Mesenchymal stem cell (in vitro differentiated cells and primary cell): ENCODE results near the gene TSFM.

ENCODE experiments used
- DNase-seq: peaks from one replicate; pipeline ENCODE4 v3.0.0-alpha.2; 2013
- H2AFZ ChIP-seq: one replicate; pipeline ENCODE4 v1.6.1; 2013; ENCODE audit warnings: low read depth, mild to moderate bottlenecking, control low read depth, inconsistent platforms, low read length, moderate library complexity
- H2AK5ac ChIP-seq: 2 replicates; pipeline ENCODE4 v1.6.1; 2013; ENCODE audit warnings: low read length, moderate library complexity, mild to moderate bottlenecking, inconsistent platforms; ENCODE audit not compliant: severe bottlenecking
- H2BK120ac ChIP-seq: one replicate; pipeline ENCODE4 v1.6.1; 2013; ENCODE audit warnings: low read depth, mild to moderate bottlenecking, inconsistent platforms, low read length, moderate library complexity
- H2BK12ac ChIP-seq, 2 experiments: one replicate each; pipeline ENCODE4 v1.6.1; 2013; ENCODE audit warnings: inconsistent platforms in 2 of 2, low read length in 2 of 2, mild to moderate bottlenecking in 2 of 2, moderate library complexity in 2 of 2, control low read depth in 1 of 2
- H2BK15ac ChIP-seq: one replicate; pipeline ENCODE4 v1.6.1; 2013; ENCODE audit warnings: mild to moderate bottlenecking, low read depth, inconsistent platforms; ENCODE audit not compliant: poor library complexity, severe bottlenecking
- H2BK5ac ChIP-seq: 2 replicates; pipeline ENCODE4 v1.6.1; 2013; ENCODE audit warnings: low read depth, mild to moderate bottlenecking, low read length, control low read depth, inconsistent platforms; ENCODE audit not compliant: poor library complexity, severe bottlenecking
- H3K14ac ChIP-seq, 2 experiments: one replicate each; pipeline ENCODE4 v1.6.1; 2013; ENCODE audit warnings: inconsistent platforms in 2 of 2, low read length in 2 of 2, control low read depth in 1 of 2, mild to moderate bottlenecking in 1 of 2, moderate library complexity in 1 of 2
- H3K18ac ChIP-seq, 2 experiments: one replicate each; pipeline ENCODE4 v1.6.1; 2013; ENCODE audit warnings: inconsistent platforms in 2 of 2, low read length in 2 of 2, control low read depth in 1 of 2, low read depth in 1 of 2, mild to moderate bottlenecking in 1 of 2
- H3K23ac ChIP-seq, 2 experiments: one replicate each; pipeline ENCODE4 v1.6.1; 2013; ENCODE audit warnings: inconsistent platforms in 2 of 2, low read length in 2 of 2, mild to moderate bottlenecking in 2 of 2, moderate library complexity in 2 of 2, control low read depth in 1 of 2
- H3K27ac ChIP-seq: 2 replicates; pipeline ENCODE4 v1.5.1; 2013; ENCODE audit warnings: mild to moderate bottlenecking, moderate library complexity, low read length, control low read depth, inconsistent platforms; ENCODE audit not compliant: poor library complexity, severe bottlenecking
- H3K27me3 ChIP-seq, 2 experiments: 2 replicates each; pipeline versions ENCODE4 v1.6.1 to v1.7.0; 2013; ENCODE audit warnings: low read length in 2 of 2, mild to moderate bottlenecking in 2 of 2, moderate library complexity in 2 of 2, control low read depth in 1 of 2, inconsistent platforms in 1 of 2; ENCODE audit not compliant: control insufficient read depth in 1 of 2, insufficient read depth in 1 of 2
- H3K36me3 ChIP-seq, 2 experiments: 2 replicates each; pipeline versions ENCODE4 v1.6.1 to v1.7.0; 2013; ENCODE audit warnings: low read length in 2 of 2, control low read depth in 1 of 2, inconsistent platforms in 1 of 2, low read depth in 1 of 2, mild to moderate bottlenecking in 1 of 2; ENCODE audit not compliant: insufficient read depth in 2 of 2, control insufficient read depth in 1 of 2
- H3K4ac ChIP-seq, 2 experiments: one replicate each; pipeline ENCODE4 v1.6.1; 2013; ENCODE audit warnings: inconsistent platforms in 2 of 2, low read length in 2 of 2, mild to moderate bottlenecking in 2 of 2, moderate library complexity in 2 of 2, control low read depth in 1 of 2, low read depth in 1 of 2
- H3K4me1 ChIP-seq: 2 replicates; pipeline ENCODE4 v1.6.1; 2013; ENCODE audit warnings: low read depth, low read length, control low read depth; ENCODE audit not compliant: control insufficient read depth, insufficient read depth
- H3K4me2 ChIP-seq: 2 replicates; pipeline ENCODE4 v1.6.1; 2013; ENCODE audit warnings: low read length, mild to moderate bottlenecking, inconsistent platforms; ENCODE audit not compliant: poor library complexity, severe bottlenecking
- H3K4me3 ChIP-seq, 2 experiments: 2 replicates each; pipeline versions ENCODE4 v1.5.1 to v1.7.0; 2013; ENCODE audit warnings: low read length in 2 of 2, mild to moderate bottlenecking in 2 of 2, control low read depth in 1 of 2, low read depth in 1 of 2; ENCODE audit not compliant: insufficient read depth in 1 of 2
- H3K79me1 ChIP-seq: replicated peaks from 2 replicates; pipeline ENCODE4 v1.6.1; 2013; ENCODE audit warnings: mild to moderate bottlenecking, control low read depth, low read length, inconsistent platforms; ENCODE audit not compliant: poor library complexity, severe bottlenecking
- H3K9ac ChIP-seq: 2 replicates; pipeline ENCODE4 v1.7.0; 2013; ENCODE audit warnings: mild to moderate bottlenecking, low read length, moderate library complexity
- H3K9me3 ChIP-seq: 2 replicates; pipeline ENCODE4 v1.7.0; 2013; ENCODE audit warnings: mild to moderate bottlenecking, low read length; ENCODE audit not compliant: control insufficient read depth
- H4K8ac ChIP-seq: one replicate; pipeline ENCODE4 v1.6.1; 2013; ENCODE audit warnings: inconsistent platforms, mild to moderate bottlenecking, low read length, moderate library complexity
- H4K91ac ChIP-seq: one replicate; pipeline ENCODE4 v1.6.1; 2013; ENCODE audit warnings: mild to moderate bottlenecking, low read length, inconsistent platforms
- WGBS: methylation state at CpG from one replicate; pipeline ENCODE4 v1.1.7; 2013; ENCODE audit warnings: mixed read lengths; 5-methylcytosine and 5-hydroxymethylcytosine counted together

Gene TSFM

GRCh38 chr12:57735952-57736740 is 46.4 kb upstream of the TSFM start:
- Histone ChIP-seq H3K9ac (peak overlapping the region; percentile 5), H3K79me1 (no peaks in the 10 kb centered on the region), H3K4me2 (peak overlapping the region; percentile 72), H3K14ac (no peak overlapping the region), H3K36me3 (no peaks in the 10 kb centered on the region), H4K8ac (no peak overlapping the region), H3K27ac (no peak overlapping the region), H2BK15ac (no peak overlapping the region), H3K27me3 (peaks cover 91 to 93% of the 10 kb centered on the region in 2 experiments), H2BK120ac (no peak overlapping the region), H3K18ac (no peak overlapping the region), H3K9me3 (no peaks in the 10 kb centered on the region), H3K4me3 (peak overlapping the region in 1 of 2 experiments; percentile 44), H3K4me1 (peaks cover 26% of the 10 kb centered on the region), H2BK12ac (no peak overlapping the region), H3K4ac (no peak overlapping the region), H2AFZ (no peak overlapping the region), H3K23ac (peak overlapping the region in 1 of 2 experiments; percentile 75), H2AK5ac (no peak overlapping the region), H4K91ac (no peak overlapping the region), H2BK5ac (no peak overlapping the region)
- WGBS = 2% methylated on average over 35 of the region's 49 CpGs
- peak; percentile 54 for DNase-seq

GRCh38 chr12:57736741-57737466 is 45.7 kb upstream of the TSFM start:
- 2% methylated on average over 22 of the region's 31 CpGs for WGBS
- H3K9ac ChIP-seq = no peak overlapping the region
- H4K91ac ChIP-seq = no peak overlapping the region
- no peak overlapping the region for H2BK5ac ChIP-seq
- DNase-seq = no peak
- H3K9me3 ChIP-seq = no peaks in the 10 kb centered on the region
- no peak overlapping the region for H3K14ac ChIP-seq
- peaks cover 91 to 93% of the 10 kb centered on the region in 2 experiments for H3K27me3 ChIP-seq
- H2BK120ac ChIP-seq = no peak overlapping the region
- no peaks in the 10 kb centered on the region for H3K79me1 ChIP-seq
- no peak overlapping the region for H3K18ac ChIP-seq
- no peak overlapping the region for H2AK5ac ChIP-seq
- peak overlapping the region in 1 of 2 experiments; percentile 44 for H3K4me3 ChIP-seq
- no peak overlapping the region for H2BK15ac ChIP-seq
- H3K4me1 ChIP-seq = peaks cover 26% of the 10 kb centered on the region
- no peak overlapping the region for H2BK12ac ChIP-seq
- H3K4me2 ChIP-seq = peak overlapping the region; percentile 72
- H3K4ac ChIP-seq = no peak overlapping the region
- H4K8ac ChIP-seq = no peak overlapping the region
- H3K36me3 ChIP-seq = no peaks in the 10 kb centered on the region
- H2AFZ ChIP-seq = no peak overlapping the region
- H3K27ac ChIP-seq = no peak overlapping the region
- peak overlapping the region in 1 of 2 experiments; percentile 75 for H3K23ac ChIP-seq

- H2BK15ac ChIP-seq = no peak overlapping the region
- no peak overlapping the region for H2BK5ac ChIP-seq
- WGBS = 3% methylated on average over 77 of the region's 110 CpGs
- no peak overlapping the region for H3K27ac ChIP-seq
- H2BK12ac ChIP-seq = no peak overlapping the region
- H4K8ac ChIP-seq = no peak overlapping the region
- H3K9ac ChIP-seq = no peak overlapping the region
- peak; percentile 41 for DNase-seq
- H2BK120ac ChIP-seq = no peak overlapping the region
- peak overlapping the region; percentile 79 for H3K4me2 ChIP-seq
- H3K4me3 ChIP-seq = peak overlapping the region; percentile 3 to 29
- peaks cover 26% of the 10 kb centered on the region for H3K4me1 ChIP-seq
- no peaks in the 10 kb centered on the region for H3K9me3 ChIP-seq
- peak overlapping the region in 1 of 2 experiments; percentile 27 for H3K23ac ChIP-seq
- H2AK5ac ChIP-seq = no peak overlapping the region
- H3K18ac ChIP-seq = no peak overlapping the region
- no peaks in the 10 kb centered on the region for H3K79me1 ChIP-seq
- no peak overlapping the region for H3K14ac ChIP-seq
- no peak overlapping the region for H2AFZ ChIP-seq
- no peak overlapping the region for H3K4ac ChIP-seq
- H4K91ac ChIP-seq = no peak overlapping the region
- no peaks in the 10 kb centered on the region for H3K36me3 ChIP-seq
- peaks cover 89 to 91% of the 10 kb centered on the region in 2 experiments for H3K27me3 ChIP-seq
These were observed 44.8 kb upstream of the TSFM start for GRCh38 chr12:57737467-57738460.
